HepG2 (cell line): ENCODE data around the gene DNAJB2. TPM values are rescaled to one million over a fixed set of nuclear protein-coding genes. Genes with fewer than 3 reads are reported as not detected.
A peak's percentile ranks its signal among the peaks of the same experiment; 100 is the strongest.

Experiments
- ARNTL ChIP-seq: sonication (generic); formaldehyde crosslinking; IDR thresholded peaks from 2 replicates; pipeline ENCODE4 v1.4.0; 2020; ENCODE audit warnings: mild to moderate bottlenecking, missing genetic modification reagents
- GMEB1 ChIP-seq: sonication (generic); formaldehyde crosslinking; IDR thresholded peaks from 2 replicates; pipeline ENCODE4 v1.5.1; 2020; ENCODE audit warnings: missing genetic modification reagents, mild to moderate bottlenecking, borderline replicate concordance
- IKZF5 ChIP-seq: IDR thresholded peaks from 2 replicates; pipeline ENCODE4 v1.6.1; 2018; ENCODE audit warnings: missing genetic modification reagents, mild to moderate bottlenecking, missing compliant biosample characterization
- MAZ ChIP-seq, 2 experiments: sonication (generic) in 1 of 2; formaldehyde crosslinking in 1 of 2; IDR thresholded peaks; 2 replicates each; pipeline versions ENCODE4 v1.5.0 to v1.6.1; 2012 to 2020; ENCODE audit warnings: low read depth in 2 of 2, mild to moderate bottlenecking in 2 of 2, borderline replicate concordance in 1 of 2, improper control_type of control experiment in 1 of 2, low read length in 1 of 2, missing genetic modification reagents in 1 of 2, moderate library complexity in 1 of 2
- MEF2D ChIP-seq: sonication (generic); formaldehyde crosslinking; IDR thresholded peaks from 2 replicates; pipeline ENCODE4 v1.5.1; 2020; ENCODE audit warnings: mild to moderate bottlenecking, missing genetic modification reagents
- MXD4 ChIP-seq: IDR thresholded peaks from 2 replicates; pipeline ENCODE4 v1.6.1; 2016; ENCODE audit warnings: mild to moderate bottlenecking, missing biosample characterization, missing genetic modification reagents
- TBX2 ChIP-seq: sonication (generic); formaldehyde crosslinking; IDR thresholded peaks from 2 replicates; pipeline ENCODE4 v1.5.0; 2020; ENCODE audit warnings: missing genetic modification reagents, mild to moderate bottlenecking, borderline replicate concordance
- ZBTB40 ChIP-seq, 2 experiments: fragments of 450-650 bp in 1 of 2; sonication (generic) in 1 of 2; formaldehyde crosslinking in 1 of 2; IDR thresholded peaks; 2 replicates each; pipeline versions ENCODE4 v1.6.1 to v1.8.0; 2016 to 2022; ENCODE audit warnings: antibody characterized with exemption in 1 of 2, mild to moderate bottlenecking in 1 of 2, missing genetic modification reagents in 1 of 2
- ZNF543 ChIP-seq: sonication (generic); formaldehyde crosslinking; IDR thresholded peaks from 2 replicates; pipeline ENCODE4 v1.4.0; 2020; ENCODE audit warnings: mild to moderate bottlenecking, missing genetic modification reagents
- ZNF557 ChIP-seq: sonication (generic); formaldehyde crosslinking; IDR thresholded peaks from 2 replicates; pipeline ENCODE4 v1.4.0; 2020; ENCODE audit warnings: missing genetic modification reagents
- ZNF597 ChIP-seq: sonication (generic); formaldehyde crosslinking; IDR thresholded peaks from 2 replicates; pipeline ENCODE4 v1.5.0; 2020; ENCODE audit warnings: missing genetic modification reagents
- ZNF75D ChIP-seq: sonication (generic); formaldehyde crosslinking; IDR thresholded peaks from 2 replicates; pipeline ENCODE4 v1.8.1; 2023; ENCODE audit warnings: missing genetic modification reagents, mild to moderate bottlenecking, borderline replicate concordance
- polyA plus RNA-seq, 8 experiments: library from polyadenylated mRNA; depleted of rRNA in 3 of 8; stranded (reverse) in 7 of 8; unstranded in 1 of 8; fragments of >200 nt; fragmentation: Illumina TruSeq in 4 of 8; extraction: Trizol in 4 of 8; gene quantifications; 2 replicates each; pipeline versions ENCODE4 v1.2.1 to v1.2.3, GENCODE V29; 2011 to 2016; ENCODE audit warnings: low read depth in 4 of 8, missing spikeins in 1 of 8, mixed read lengths in 1 of 8; ENCODE audit not compliant: insufficient read depth in 1 of 8
- total RNA-seq, 5 experiments: library from RNA; depleted of rRNA; stranded (reverse); fragments of >200 nt; fragmentation: Illumina TruSeq; extraction: Trizol; gene quantifications; 2 replicates each; pipeline ENCODE4 v1.2.3, GENCODE V29; 2016; ENCODE audit warnings: low read depth in 1 of 5
- TF ChIP-seq, protein P1 (sequence below): sonication (generic); formaldehyde crosslinking; IDR thresholded peaks from 2 replicates; pipeline ENCODE4 v1.4.0; 2020; ENCODE audit warnings: missing genetic modification reagents, low read depth, mild to moderate bottlenecking, borderline replicate concordance

The DNAJB2 gene
- total and polyA plus RNA-seq, 2 of the 13 experiments (the other 11 are each of a cell fraction or from before 2014, with no cell fraction given) = 21.3 to 31.1 TPM

- TF ChIP-seq ZNF597 (no peak), ZBTB40 (IDR thresholded peaks at IDR 0.05) (no peak), ZBTB40 (CRISPR knock-in tag; IDR thresholded peaks at IDR 0.05) (no peak), GMEB1 (CRISPR knock-in tag) (no peak; the same call in 1 of the 2 replicates), ARNTL (no peak), MAZ (IDR thresholded peaks at IDR 0.05; ENCODE audit: borderline replicate concordance, low read depth, low read length) (peak; percentile 75; the same call in 1 of the 2 replicates), MAZ (CRISPR knock-in tag; IDR thresholded peaks at IDR 0.05; ENCODE audit: low read depth) (peak; percentile 85), ZNF543 (CRISPR knock-in tag) (no peak), ZNF75D (CRISPR knock-in tag) (no peak), MXD4 (CRISPR knock-in tag) (peak; percentile 26; the same call in 1 of the 2 replicates), TBX2 (CRISPR knock-in tag) (peak; percentile 55; the same call in 1 of the 2 replicates), IKZF5 (CRISPR knock-in tag) (no peak), MEF2D (CRISPR knock-in tag) (peak; percentile 59; the same call in 1 of the 2 replicates), ZNF557 (CRISPR knock-in tag) (no peak)
- TF ChIP-seq, protein P1, sequence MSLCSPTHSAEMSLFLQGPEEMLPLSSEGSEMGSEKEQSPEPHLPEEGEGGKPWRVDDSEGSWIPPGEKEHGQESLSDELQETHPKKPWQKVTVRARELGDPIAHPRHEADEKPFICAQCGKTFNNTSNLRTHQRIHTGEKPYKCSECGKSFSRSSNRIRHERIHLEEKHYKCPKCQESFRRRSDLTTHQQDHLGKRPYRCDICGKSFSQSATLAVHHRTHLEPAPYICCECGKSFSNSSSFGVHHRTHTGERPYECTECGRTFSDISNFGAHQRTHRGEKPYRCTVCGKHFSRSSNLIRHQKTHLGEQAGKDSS (CRISPR knock-in tag) = 0 out of 2 replicates have a peak, but pooled peaks have one; percentile 57
Observed at GRCh38 chr2:219298759-219299371, 19.7 kb downstream of the DNAJB2 start (continued).
